RWPE2 (cell line): ENCODE results near the gene ABHD2.
A peak's percentile ranks its signal among the peaks of the same experiment; 100 is the strongest.
"Not testable (repeated sequence)": the region's sequence is repeated elsewhere in the genome, so short reads cannot be mapped to it uniquely, and the experiment has no call there.

Experiments used
- ATAC-seq: fragments of 200-7000 bp; cut with Tn5 transposase; 3 replicates; pipeline ENCODE4 v1.9.1; 2021; ENCODE audit warnings: low read depth
- DNase-seq: peaks from one replicate; pipeline ENCODE4 v3.0.0-alpha.2; 2020; ENCODE audit warnings: low spot score
- H3K27ac ChIP-seq: fragments of 450-650 bp; 2 replicates; pipeline ENCODE4 v1.5.1; 2017; ENCODE audit warnings: mild to moderate bottlenecking; ENCODE audit not compliant: poor library complexity, severe bottlenecking
- H3K27me3 ChIP-seq: fragments of 250-450 bp; sonication (Bioruptor Pico); 2 replicates; pipeline ENCODE4 v1.5.1; 2021; ENCODE audit warnings: mild to moderate bottlenecking, moderate library complexity; ENCODE audit not compliant: insufficient read depth, poor library complexity, severe bottlenecking
- H3K36me3 ChIP-seq: fragments of 250-450 bp; sonication (Bioruptor Pico); 2 replicates; pipeline ENCODE4 v1.5.1; 2020; ENCODE audit warnings: low read depth, mild to moderate bottlenecking, moderate library complexity
- H3K4me1 ChIP-seq: fragments of 250-450 bp; sonication (Bioruptor Pico); 2 replicates; pipeline ENCODE4 v1.5.1; 2021; ENCODE audit warnings: mild to moderate bottlenecking, moderate library complexity; ENCODE audit not compliant: insufficient read depth, poor library complexity, severe bottlenecking
- H3K4me3 ChIP-seq: fragments of 250-450 bp; sonication (Bioruptor Pico); 2 replicates; pipeline ENCODE4 v1.5.1; 2021; ENCODE audit warnings: mild to moderate bottlenecking, moderate library complexity; ENCODE audit not compliant: severe bottlenecking
- H3K9me3 ChIP-seq: fragments of 250-450 bp; sonication (Bioruptor Pico); 2 replicates; pipeline ENCODE4 v1.5.1; 2021; ENCODE audit warnings: mild to moderate bottlenecking, moderate library complexity; ENCODE audit not compliant: severe bottlenecking
- CTCF ChIP-seq: fragments of 450-650 bp; IDR thresholded peaks from one replicate; pipeline ENCODE4 v1.5.1; 2017; ENCODE audit warnings: mild to moderate bottlenecking, moderate library complexity; ENCODE audit not compliant: poor library complexity, severe bottlenecking

The ABHD2 gene

GRCh38 chr15:89130201-89130600, 41.9 kb downstream of the ABHD2 start:
- no peak for ATAC-seq
- peak; percentile 13 for DNase-seq
- Histone ChIP-seq H3K4me1 (peaks cover 10% of the 10 kb centered on the region), H3K4me3 (no peak overlapping the region), H3K27me3 (no peaks in the 10 kb centered on the region), H3K36me3 (peaks cover 40% of the 10 kb centered on the region), H3K27ac (no peak overlapping the region), H3K9me3 (no peaks in the 10 kb centered on the region)
- no peak for TF ChIP-seq CTCF

DNA sequence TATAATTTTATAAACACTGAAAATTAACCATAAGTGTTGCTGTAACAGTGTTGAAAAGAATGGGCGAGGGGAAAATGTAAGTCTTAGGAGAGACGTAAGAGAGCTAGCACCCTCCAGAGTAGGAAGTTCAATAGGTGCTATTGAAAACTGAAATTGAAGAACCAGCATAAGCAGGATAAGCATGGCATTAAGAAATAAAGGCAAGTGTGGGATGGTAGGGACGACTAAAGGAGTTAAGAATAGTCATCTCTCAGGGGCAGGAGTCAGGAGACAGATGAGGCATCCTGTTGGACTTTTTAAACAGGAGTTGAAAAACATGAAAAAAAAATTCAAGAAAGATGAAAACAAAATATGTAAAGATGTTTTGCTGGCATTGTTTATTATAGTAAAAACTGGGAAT, 43.5 kb downstream of the ABHD2 start:
- no peaks in the 10 kb centered on the region for H3K9me3 ChIP-seq
- DNase-seq (no peak), ATAC-seq (no peak)
- no peak overlapping the region for H3K4me3 ChIP-seq
- H3K36me3 ChIP-seq, result peaks cover 24% of the 10 kb centered on the region
- no peaks in the 10 kb centered on the region for H3K27me3 ChIP-seq
- H3K27ac ChIP-seq, result no peak overlapping the region
- no peak for TF ChIP-seq CTCF
- peaks cover 7% of the 10 kb centered on the region for H3K4me1 ChIP-seq

- TF ChIP-seq CTCF, result no peak
- H3K27me3 ChIP-seq, result no peaks in the 10 kb centered on the region
- H3K4me3 ChIP-seq, result no peak overlapping the region
- no peaks in the 10 kb centered on the region for H3K9me3 ChIP-seq
- peaks cover 19% of the 10 kb centered on the region for H3K36me3 ChIP-seq
- no peak overlapping the region for H3K27ac ChIP-seq
- DNase-seq (peak; percentile 20), ATAC-seq (no peak)
- H3K4me1 ChIP-seq, result no peaks in the 10 kb centered on the region
Observed at GRCh38 chr15:89132611-89133507, 44.6 kb downstream of the ABHD2 start.

GRCh38 chr15:89135387-89136077, 47.3 kb downstream of the ABHD2 start:
- not testable (repeated sequence) for ATAC-seq, H3K27me3 ChIP-seq, H3K4me3 ChIP-seq, H3K27ac ChIP-seq, H3K9me3 ChIP-seq, H3K4me1 ChIP-seq, DNase-seq
- H3K36me3 ChIP-seq, result peaks cover 28% of the 10 kb centered on the region

DNA sequence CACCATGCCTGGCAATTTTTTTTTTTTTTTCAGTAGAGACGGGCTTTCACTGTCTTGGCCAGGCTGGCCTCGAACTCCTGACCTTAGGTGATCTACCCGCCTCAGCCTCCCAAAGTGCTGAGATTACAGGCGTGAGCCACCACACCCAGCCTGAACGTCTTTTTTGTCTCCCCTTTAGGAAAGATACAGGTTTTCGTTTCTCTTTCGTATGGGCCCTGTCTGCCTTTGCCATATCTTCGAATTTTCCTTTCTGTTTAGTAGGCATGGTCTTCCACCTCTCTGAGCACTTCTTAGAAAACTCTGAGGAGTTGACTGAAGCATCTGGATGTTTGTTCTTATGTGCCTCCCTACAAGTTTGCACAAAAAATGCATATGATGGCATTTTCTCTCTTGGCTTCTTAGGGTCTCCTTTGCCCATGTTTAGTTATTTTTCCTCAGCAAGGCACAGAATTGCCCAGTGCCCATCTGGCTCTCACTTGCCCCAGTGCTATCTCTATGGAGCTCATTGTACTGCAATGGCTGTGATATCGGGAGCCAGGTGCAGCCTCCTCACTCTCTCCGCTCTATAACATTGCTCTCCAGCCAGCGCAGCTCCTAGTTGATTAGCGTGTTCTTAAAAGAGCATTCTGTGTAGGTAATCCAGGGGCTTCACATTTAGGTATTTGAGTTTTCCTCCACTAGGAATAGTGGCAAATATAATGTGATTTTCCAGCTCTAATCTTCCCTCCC, 48.0 kb downstream of the ABHD2 start:
- DNase-seq (no peak), ATAC-seq (no peak)
- no peaks in the 10 kb centered on the region for H3K27me3 ChIP-seq
- H3K27ac ChIP-seq, result no peak overlapping the region
- TF ChIP-seq CTCF, result no peak
- H3K4me3 ChIP-seq, result no peak overlapping the region
- no peaks in the 10 kb centered on the region for H3K9me3 ChIP-seq
- H3K36me3 ChIP-seq, result peaks cover 29% of the 10 kb centered on the region
- no peaks in the 10 kb centered on the region for H3K4me1 ChIP-seq
